Vagina (tissue), 2 donors: ENCODE results near the gene CYB5R4.

Experiments used
- CTCF ChIP-seq, 3 experiments: fragments of 450-650 bp in 2 of 3; fragments of 200-600 bp in 1 of 3; sonication (generic) in 1 of 3; IDR thresholded peaks; one replicate each; pipeline ENCODE4 v1.5.1; 2017 to 2019; ENCODE audit warnings: antibody characterized with exemption in 3 of 3, mild to moderate bottlenecking in 2 of 3, moderate library complexity in 2 of 3
- POLR2AphosphoS5 ChIP-seq, 2 donors: sonication (generic); formaldehyde crosslinking; IDR thresholded peaks; one replicate each; pipeline ENCODE4 v1.9.0; 2017; ENCODE audit warnings: antibody characterized with exemption in 2 of 2, mild to moderate bottlenecking in 2 of 2, low read depth in 1 of 2; ENCODE audit not compliant: insufficient read depth in 1 of 2

- TF ChIP-seq POLR2AphosphoS5 (IDR thresholded peaks at IDR 0.05; ENCODE audit: insufficient read depth in 1 of 2, low read depth in 1 of 2), result no peak
- no peak for TF ChIP-seq CTCF (IDR thresholded peaks at IDR 0.05)
Observed at GRCh38 chr6:84016029-84016428, 156.5 kb downstream of the CYB5R4 start.
